Measurements from ENCODE around the gene SMYD1.

The SMYD1 gene

GRCh38 chr2:88099798-88100488, 32.3 kb downstream of the SMYD1 start:
- no peak overlapping the region for H3K4me3 ChIP-seq (ENCODE audit: low read length)
- DNase-seq (ENCODE audit: low read depth) = no peak
- TF ChIP-seq CTCF (conservative IDR thresholded peaks at IDR 0.05; ENCODE audit: low read depth, low read length) = no peak

GRCh38 chr2:88100489-88100858, 32.8 kb downstream of the SMYD1 start:
- no peak for TF ChIP-seq CTCF (conservative IDR thresholded peaks at IDR 0.05; ENCODE audit: low read depth, low read length)
- no peak for DNase-seq (ENCODE audit: low read depth)
- H3K4me3 ChIP-seq (ENCODE audit: low read length) = no peak overlapping the region

- no peak for TF ChIP-seq CTCF (conservative IDR thresholded peaks at IDR 0.05; ENCODE audit: low read depth, low read length)
- no peak for DNase-seq (ENCODE audit: low read depth)
- H3K4me3 ChIP-seq (ENCODE audit: low read length) = no peak overlapping the region
Measured at GRCh38 chr2:88108796-88109195, 41.2 kb downstream of the SMYD1 start.

- TF ChIP-seq CTCF (conservative IDR thresholded peaks at IDR 0.05; ENCODE audit: low read depth, low read length) = no peak
- H3K4me3 ChIP-seq (ENCODE audit: low read length) = no peak overlapping the region
- DNase-seq (ENCODE audit: low read depth) = no peak
Measured at GRCh38 chr2:88110830-88111229, 43.2 kb downstream of the SMYD1 start.

GRCh38 chr2:88113069-88113468, 45.4 kb downstream of the SMYD1 start:
- no peak for DNase-seq (ENCODE audit: low read depth)
- H3K4me3 ChIP-seq (ENCODE audit: low read length) = no peak overlapping the region
- TF ChIP-seq CTCF (conservative IDR thresholded peaks at IDR 0.05; ENCODE audit: low read depth, low read length) = no peak

- no peak for DNase-seq (ENCODE audit: low read depth)
- H3K4me3 ChIP-seq (ENCODE audit: low read length) = no peak overlapping the region
- TF ChIP-seq CTCF (conservative IDR thresholded peaks at IDR 0.05; ENCODE audit: low read depth, low read length) = no peak
Measured at GRCh38 chr2:88114889-88115288, 47.3 kb downstream of the SMYD1 start.

GRCh38 chr2:88115825-88116518, 48.3 kb downstream of the SMYD1 start:
- no peak for TF ChIP-seq CTCF (conservative IDR thresholded peaks at IDR 0.05; ENCODE audit: low read depth, low read length)
- H3K4me3 ChIP-seq (ENCODE audit: low read length) = no peak overlapping the region
- no peak for DNase-seq (ENCODE audit: low read depth)
